ENCODE measurements around the gene NAXD.
"Not testable (repeated sequence)": the region's sequence is repeated elsewhere in the genome, so short reads cannot be mapped to it uniquely, and the experiment has no call there.

The NAXD gene

DNA sequence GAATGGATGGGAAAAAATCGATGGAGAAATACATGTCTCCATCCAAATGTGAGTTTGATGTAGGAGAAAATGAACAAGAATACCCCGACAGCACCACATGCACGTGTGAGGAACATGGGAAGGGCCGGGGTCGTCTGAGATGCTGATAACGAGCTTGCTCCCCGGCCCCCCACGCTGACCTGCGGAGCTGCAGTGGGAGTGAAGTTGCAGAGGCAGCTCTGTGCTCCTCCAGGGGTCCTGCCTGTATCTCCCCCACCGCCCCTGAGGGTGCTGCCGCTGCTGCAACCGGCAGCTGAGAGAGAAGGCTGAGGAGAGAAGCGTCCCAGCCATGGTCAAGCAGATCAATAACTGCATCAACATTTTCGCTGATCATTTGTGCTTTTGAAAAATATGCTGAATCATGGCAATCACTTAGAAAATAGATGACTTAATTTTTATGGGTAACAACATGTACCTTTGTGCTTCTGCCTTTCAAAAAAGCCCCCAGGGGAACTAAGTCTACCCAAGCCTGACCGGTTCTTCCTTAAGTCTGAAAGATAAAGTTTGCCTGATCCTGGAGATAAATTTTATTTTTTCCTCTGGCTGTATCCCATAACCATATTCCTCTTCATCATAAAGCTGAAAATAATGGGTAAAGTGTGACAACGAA, 18.2 kb upstream of the NAXD start:
- DNase-seq, result no peak

DNA sequence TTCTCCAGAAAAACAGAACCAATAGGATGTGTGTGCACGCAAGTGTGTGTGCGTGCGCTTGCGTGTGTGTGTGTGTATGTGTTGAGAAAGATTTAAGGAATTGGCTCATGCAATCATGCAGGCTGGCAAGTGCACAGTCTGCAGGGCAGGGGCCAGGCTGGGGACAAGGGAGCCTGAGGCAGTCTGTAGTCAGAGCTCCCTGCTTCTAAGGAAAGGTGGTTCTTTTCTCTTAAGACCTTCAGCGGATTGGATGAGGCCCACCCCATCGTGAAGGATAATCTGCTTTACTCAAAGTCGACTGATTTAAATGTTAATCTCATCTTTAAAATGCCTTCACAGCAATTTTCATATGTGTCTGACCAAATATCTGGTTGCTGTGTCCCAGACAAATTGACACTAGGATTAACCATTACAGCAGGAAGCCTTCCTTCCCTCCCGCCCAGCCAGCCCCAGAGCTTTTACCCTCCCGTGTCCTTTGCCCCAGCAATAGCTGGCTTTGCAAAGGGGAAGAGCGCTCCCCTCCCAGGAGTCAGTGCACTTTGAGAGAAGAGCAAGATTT, 15.0 kb upstream of the NAXD start:
- no peak for DNase-seq

DNA sequence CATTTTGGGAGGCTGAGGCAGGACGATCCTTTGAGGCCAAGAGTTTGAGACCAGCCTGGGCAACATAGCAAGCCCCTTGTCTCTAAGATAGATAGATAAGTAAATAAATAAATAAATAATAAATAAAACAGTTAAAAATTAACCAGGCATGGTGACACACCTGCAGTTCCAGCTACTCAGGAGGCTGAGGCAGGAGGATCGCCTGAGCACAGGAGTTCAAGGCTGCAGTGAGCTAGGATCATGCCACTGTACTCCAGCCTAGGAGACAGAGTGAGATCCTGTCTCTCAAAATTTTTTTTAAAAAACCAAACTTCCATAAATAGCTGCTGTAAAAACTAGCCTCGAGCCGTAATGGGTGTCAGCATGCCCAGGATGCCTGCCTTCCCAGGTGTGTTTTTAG, 14.4 kb upstream of the NAXD start:
- DNase-seq, result no peak

DNA sequence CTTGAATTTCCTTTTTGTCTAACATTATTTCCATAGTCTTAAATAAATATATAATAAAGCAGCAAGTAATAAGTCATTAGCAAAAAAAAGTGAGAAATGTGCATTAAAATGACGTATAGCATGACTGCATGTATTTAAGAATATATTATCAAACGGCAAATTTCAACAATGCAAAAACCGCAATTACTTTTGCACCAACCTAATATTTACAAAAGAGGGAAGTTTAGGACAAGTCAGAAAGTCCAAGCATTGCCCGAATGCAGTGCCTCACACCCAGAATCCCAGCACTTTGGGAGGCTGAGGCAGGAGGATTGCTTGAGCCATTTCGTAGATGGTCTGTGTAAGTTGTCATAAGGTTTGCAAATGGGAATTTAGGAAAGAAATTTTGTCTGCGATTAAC, 10.2 kb upstream of the NAXD start:
- no peak for DNase-seq

DNA sequence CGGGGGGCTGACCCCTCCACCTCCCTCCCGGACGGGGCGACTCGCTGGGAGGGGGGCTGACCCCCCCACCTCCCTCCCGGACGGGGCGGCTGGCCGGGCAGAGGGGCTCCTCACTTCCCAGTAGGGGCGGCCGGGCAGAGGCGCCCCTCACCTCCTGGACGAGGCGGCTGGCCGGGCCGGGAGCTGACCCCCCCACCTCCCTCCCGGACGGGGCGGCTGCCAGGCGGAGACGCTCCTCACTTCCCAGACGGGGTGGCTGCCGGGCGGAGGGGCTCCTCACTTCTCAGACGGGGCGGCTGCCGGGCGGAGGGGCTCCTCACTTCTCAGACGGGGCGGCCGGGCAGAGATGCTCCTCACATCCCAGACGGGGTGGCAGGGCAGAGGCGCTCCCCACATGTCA, 9.1 kb upstream of the NAXD start:
- not testable (repeated sequence) for DNase-seq

DNA sequence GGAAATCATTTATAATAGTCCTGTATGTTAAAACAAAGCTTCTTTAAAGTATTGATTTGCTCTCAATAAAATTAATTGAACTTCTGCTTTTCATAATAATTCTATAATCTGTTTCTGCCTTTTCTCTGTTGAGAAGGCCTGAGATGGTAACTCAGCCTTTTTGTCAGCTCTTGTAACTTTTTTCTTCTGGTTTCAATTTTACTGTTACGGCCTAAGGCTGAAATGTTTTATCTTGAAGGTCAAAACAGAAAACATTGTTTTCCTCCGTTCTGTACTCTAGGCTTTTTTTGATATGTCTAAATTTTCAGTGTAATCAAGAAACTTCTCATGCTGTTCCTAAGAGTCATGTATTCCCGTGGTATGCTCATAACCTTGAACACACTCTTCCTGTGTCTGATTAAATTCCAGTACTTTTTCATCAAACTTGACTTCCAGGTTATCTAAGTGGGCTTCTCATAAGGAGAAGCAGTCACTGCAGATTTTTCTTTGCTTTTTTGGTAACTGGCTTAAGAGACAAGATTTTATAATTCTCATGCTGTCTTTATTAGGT, 7.6 kb upstream of the NAXD start:
- DNase-seq, result no peak

DNA sequence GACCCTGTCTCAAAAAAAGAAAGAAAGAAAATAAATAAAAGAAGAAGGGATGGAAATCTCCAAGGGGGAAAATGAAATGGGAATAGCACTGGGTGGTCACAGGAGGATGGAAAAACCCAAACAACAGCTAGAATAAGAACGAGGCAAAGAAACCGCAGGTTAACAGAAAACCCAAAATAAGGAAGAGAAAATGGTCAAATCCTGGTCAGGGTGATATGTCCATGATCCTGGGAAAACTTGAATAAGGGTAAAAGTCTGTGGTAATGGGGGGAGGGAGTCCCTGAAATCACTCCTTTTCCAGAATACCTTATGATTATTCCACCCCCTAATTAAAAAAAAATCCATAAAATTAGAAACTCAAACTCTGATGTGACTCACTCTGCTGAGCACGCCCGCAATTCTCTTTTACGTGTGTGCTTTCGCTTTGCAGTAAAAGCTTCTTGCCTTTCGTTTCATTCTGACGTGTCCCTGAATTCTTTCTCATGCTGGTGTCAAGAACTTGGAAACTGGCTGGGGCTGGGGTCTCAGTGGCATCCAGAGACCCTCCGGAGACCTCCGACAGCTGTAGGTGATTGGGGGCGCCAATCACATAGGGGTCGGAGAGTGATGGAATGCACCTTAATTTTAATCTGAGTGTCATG, 4.3 kb upstream of the NAXD start:
- DNase-seq, result no peak

DNA sequence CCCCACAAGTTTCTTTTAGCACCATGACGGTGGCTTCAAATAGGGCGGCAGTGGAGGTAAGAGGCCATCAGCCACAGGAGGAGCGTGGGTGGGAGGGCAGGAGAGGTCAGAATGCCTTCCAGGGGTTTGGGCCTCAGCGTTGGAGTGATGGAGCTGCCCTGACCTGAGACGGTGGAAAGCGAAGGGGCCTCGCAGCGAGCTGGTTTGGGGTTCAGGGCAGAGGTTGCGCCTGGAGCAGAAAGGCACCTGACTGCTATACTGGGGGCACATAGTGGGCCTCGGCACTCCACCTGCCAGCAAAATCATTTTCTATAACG, 382 bp upstream of the NAXD start:
- DNase-seq, result no peak

DNA sequence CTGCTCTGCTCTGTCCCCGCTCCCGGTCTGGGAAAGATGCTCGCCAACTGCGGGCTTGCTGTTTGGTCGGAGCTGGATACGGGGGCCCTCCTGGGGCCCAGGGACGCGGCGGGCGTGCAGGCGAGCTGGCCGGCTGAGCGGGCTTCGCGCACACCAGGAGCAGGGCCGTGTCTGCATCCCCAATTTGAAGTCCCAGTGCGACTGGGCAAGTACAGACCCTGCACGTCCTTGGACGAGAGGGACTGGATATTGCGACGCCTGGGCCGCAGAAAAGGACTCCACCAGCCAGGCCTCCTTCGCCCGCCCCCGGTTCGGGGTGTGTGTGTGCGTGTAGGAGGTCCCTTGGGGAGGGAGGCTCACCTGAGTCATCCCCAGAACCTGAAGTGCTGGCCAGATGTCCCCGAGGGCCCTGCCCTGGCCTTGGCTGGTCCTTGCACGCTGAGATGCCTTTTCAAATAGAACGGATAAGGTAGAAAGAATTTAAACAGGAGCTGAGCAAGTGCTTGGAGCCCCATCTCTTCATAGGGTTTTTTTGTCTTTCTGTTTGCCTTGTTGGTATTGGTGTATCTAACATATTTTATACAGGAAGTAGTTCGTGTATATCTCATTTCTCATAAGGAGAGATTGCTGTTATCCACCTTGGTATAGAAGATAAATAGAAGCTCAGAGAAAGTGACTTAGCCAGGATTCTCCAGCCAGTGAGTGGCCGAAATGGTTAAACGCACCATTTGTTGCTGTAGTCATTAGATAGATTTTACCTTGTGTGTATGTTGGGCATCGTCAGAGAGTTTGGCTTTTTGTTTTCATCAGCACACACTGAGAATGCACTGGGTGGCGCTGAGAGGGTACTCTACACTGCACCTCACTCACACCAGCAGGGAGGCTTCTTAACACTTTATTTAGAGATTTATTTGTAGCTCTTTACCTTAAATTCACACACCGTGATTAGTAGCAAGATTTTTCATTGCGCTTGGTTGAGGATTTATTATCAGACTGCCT, 1.1 kb downstream of the NAXD start:
- peak in 1 of 4 experiments; percentile 9 for DNase-seq

DNA sequence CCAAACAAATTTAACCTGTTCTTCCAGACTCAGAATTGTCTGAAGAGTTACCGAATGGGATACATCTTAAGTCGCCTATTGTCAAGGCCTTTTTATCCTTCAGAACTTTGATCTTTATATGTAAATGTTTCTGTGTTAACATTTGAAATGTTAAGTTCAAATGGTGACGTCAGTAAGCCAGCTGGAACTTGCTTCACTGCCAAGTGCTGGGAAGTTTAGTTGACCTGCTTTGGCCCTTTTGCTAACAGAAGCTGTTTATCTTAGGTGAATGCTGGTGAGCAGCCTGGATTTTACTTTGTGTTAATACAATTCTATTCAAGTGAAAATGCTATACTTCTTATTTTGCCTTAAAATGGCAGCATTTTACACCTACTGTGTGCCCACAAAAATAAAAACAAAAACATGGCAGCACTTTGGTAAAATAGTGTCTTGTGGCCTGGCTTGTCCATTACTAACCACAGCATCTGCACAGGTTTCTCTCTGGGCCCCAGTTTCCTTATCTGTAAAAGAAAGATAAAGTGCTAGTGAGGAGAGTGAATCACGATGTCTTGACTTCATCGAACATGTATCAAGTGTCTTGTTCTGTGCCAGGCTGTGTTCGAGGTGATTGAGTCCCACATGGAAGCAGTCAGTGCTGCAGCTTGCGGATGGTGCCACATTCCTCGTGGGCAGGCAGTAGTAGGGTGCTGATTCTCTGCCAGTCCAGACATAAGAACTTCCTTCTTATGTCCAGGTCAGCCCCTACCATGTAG, 2.2 kb downstream of the NAXD start:
- DNase-seq, result no peak

DNA sequence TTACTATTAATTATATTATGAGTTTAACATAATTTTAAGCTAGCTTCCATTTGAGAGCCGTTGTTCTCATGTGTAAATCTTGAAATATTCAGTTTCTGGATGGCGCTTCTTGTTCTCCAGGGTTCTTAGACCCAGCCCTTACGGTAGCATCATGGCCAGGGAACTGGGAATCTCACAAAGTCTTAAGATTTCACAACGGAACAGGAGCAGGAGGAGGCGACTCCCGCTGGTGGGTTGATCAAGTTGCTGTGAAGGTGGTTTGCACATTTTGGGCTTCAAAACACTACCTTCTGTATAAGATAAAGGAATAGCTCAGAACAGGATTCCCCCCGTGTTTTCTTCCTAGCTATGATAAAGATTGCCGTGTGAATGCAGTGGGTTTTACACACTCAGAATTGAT, 2.8 kb downstream of the NAXD start:
- no peak for DNase-seq

DNA sequence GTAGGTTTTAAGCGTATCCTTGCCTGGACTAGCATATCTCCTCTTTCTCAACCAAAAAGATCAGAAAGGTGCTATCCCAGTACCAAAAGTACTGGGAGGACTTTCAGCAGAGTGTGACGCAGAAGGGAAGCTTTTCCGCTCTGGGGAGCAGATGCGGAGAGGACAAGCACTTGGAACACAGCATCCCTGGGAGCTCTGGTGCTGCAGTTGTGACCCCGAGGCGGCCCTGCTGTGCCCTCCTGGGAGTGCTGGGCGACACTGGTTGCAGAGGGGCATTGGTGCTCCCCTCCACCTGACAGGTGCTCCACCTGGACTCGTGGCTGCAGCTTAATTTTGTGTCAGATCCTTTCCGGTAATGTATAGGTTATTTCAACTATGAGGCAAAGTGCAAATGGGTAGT, 3.4 kb downstream of the NAXD start:
- no peak for DNase-seq

DNA sequence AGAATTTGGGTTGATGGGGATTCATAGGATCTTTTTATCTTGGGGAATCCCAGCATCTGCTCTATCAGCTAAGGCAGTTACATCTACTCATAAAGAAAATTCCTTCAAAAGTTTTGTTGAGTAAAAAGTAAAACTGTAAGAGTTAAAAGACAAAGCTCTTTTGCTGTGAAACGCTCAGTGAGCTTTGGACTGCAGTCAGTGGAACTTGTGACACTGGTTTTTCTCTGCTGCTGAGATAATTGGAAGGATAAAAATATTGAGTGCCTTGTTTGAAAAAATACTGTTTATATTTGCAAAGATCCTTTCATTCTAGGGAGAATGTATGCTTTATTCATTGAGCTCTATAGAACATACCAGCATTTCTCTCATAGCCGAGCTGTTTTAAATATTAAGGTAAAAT, 5.3 kb downstream of the NAXD start:
- no peak for DNase-seq

DNA sequence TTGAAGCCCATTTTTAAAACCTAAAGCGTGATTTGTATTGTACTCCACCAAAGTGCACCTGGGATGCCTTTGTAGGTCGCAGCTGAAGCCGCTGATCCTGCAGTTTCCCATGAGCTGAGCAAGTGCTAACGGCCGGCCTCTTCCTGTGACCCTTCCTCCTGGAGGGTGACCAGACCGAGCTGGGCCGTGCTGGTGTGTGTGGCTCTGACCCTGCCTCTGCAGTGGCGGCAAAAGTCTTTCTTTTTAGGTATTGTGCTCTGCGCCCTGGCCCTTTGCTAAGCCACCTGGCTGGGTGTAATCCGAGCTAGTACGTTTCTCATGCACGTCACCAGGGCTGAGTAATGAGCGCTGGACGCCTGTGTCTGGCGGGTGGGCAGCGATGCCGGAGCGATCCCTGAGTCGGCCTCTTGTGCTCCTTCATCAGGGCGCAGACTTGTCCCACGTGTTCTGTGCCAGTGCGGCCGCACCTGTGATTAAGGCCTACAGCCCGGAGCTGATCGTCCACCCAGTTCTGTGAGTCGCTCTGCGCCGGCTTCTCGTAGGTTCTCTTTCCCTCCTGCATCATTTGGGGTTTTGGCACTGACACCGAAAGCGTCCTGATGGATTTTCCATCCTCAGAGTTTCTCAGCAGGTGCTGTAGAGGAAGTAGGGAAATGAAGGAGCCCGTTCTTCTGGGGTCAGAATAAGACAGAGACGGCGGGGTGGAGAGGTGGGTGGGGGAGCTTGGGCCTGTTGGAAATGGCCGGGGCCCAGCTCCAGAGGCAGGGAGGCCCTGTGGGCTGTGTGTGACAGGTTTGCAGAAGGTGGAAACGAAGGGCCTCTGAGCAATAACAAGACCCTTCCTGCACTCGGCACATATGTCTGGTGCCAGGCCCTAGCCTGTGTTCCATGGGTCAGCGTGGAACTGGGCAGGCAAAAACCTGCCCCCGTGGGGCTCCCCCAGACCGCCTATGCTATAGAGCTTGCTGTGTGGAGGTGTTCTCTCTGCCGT, 9.7 kb downstream of the NAXD start:
- DNase-seq, result no peak

DNA sequence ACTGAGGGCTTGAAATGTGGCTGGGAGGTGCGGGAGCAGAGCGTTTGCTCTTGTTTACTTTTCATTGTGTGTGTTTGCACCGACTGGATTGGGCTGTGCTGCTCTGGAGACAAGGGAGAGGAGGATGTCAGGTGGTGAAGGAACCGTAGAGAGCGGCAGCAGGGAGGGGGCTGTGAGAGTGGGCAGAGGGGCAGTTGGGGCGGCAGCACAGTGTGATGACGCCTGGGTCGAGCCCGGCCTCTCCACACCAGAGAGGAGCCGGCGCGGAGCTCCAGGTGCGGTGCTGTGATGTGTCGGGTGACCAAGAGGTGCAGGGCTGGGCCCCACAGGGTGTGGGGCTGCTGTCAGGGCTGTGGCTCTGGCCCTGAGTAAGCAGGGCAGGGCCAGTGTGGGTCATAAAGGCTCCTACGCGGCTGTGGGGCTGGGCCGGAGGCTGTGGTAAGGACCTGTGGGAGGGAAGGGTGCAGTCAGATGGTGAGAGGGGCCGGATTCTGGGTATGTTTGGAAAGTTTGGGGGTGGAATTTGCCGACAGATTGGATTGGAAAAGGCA, 10.5 kb downstream of the NAXD start:
- no peak for DNase-seq

DNA sequence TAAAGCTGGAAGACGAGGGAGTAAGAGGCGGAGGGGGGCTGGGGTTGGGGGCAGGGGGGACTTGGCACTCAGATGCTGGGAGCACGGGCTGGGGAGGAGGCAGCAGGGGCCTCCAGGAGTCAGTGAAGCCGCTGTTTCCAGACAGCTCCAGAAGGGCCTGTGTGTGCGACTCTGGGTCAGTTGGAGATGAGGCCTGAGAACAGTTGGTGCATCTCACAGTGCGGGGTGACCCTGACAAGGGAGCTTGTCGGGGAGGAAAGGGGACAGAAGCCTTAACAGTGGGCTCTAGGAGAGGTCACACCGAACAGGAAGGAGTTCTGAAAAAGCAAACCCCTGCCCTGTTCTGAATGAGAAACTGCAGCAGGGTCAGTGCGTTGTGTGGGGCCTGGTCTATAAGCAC, 11.2 kb downstream of the NAXD start:
- no peak for DNase-seq

DNA sequence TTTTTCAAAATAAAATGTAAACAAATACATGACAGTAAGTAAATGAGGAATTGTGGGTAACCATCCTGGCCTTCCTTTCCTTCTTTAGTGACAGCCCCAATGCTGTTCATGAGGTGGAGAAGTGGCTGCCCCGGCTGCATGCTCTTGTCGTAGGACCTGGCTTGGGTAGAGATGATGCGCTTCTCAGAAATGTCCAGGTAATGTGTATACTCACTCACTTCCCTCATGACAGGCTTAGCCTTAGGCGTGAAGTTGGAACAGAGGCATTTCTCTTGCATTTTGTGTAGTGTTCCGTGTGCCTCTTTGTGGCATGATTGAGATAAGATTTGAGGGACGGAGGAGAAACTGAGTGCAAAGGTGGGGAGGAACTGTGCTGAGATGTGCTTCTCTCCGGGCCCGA, 12.0 kb downstream of the NAXD start:
- DNase-seq, result no peak

DNA sequence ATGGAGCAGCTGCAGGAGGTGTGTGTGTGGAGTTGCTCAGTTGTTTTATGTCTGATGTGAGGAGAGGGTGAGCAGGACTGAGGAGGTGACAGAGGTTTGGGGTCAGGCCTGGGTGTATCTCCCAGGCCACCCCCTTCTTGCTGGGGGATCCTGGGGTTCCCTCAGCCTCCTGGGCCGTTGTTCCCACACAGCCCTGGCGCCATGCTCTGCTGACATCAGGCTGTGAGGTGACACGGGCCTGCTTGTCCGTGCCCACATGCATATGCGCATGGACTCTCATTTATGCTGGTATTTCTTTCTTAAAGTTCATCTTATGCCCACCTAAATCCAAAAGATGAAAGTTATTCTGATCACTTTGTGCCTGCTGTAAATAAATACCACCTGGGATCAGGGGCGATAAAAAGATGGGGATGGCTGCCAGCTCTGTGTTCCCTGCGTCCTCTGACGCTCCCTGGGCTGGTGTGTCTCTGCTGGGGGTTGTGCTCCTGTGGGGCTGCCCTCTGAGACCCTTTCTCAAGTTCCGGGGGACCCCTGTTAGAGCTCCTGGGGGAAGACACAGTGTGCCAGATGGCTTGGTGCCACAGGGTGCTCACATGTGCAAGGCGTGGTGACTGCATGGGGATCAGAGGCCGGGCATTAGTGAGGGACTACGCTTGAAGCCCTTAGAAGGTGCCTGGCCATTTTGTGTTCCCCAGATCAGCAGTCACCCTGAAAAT, 12.6 kb downstream of the NAXD start:
- no peak for DNase-seq

DNA sequence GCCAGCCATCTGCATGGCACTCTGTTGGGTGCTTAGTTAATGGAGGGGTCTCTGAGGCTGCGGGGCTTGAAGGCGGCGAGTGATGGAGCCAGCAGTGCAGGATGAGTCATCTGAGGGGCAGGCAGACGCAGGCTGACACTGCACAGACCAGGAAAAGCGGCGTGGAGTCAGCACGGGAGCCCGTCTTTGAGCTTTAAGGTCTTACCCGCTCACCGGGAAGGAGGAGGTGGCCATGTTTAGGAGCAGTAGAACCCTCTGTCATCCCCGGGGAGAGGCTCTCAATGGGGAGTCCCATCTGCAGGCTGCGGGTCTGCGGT, 13.1 kb downstream of the NAXD start:
- DNase-seq, result no peak

DNA sequence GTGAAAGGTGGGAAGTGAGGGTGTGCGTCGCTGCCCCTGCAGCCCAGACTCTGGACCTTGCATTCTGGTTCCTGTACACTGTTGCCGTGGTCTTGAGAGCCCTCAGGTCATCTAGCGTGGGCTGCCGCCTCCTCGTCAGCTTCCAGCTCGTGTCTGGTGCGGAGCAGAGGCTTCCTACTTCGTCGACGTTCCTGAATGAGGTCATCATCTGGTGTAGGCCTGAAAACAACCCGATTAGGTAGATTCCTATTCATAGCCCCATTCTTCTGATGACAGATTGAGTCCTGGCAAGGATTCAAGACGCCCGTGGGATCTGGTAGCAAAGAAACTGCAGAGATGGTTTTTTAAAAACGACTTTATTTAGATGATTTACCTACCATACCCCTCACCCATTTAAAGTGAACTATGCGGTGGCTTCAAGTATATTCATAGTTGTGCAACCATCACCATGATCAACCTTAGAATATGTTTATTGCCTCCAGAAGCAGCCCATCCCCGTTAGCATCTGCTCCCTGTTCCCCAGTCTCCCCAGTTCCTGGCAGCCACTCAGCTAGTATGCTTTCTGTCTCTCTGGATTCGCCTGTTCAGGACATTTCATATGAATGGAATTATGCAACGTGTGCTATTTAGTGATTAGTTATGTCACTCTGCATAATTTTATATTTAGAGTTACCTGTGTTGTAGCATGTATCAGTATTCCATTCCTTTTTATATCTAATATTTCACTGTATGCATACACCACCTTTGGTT, 13.8 kb downstream of the NAXD start:
- DNase-seq, result no peak
